Measurements from ENCODE around the gene HK1. TPM values are rescaled to one million over a fixed set of nuclear protein-coding genes. Genes with fewer than 3 reads are reported as not detected.

The HK1 gene
- total RNA-seq, 1 experiment from 2014 or later: 98.8 TPM

- Histone ChIP-seq H3K27ac (ENCODE audit: insufficient read length, low read depth, low read length) (no peak overlapping the region), H4K8ac (replicated peaks; ENCODE audit: insufficient read length, low read depth, low read length) (no peak overlapping the region), H3K18ac (ENCODE audit: insufficient read length, low read depth, low read length) (no peak overlapping the region), H3K4me2 (ENCODE audit: insufficient read depth, insufficient read length, low read length) (no peak overlapping the region), H3K79me2 (ENCODE audit: insufficient read depth, low read length) (peaks cover 33% of the 10 kb centered on the region), H2BK5ac (ENCODE audit: insufficient read length, low read length) (no peak overlapping the region), H3K4ac (ENCODE audit: low read depth, low read length) (no peak overlapping the region), H3K4me1 (ENCODE audit: insufficient read depth, low read length) (peaks cover 24% of the 10 kb centered on the region; the same call in 1 of the 2 replicates), H2BK12ac (ENCODE audit: insufficient read length, low read depth, low read length) (no peak overlapping the region), H2BK20ac (ENCODE audit: low read depth, low read length, poor library complexity, severe bottlenecking) (no peak overlapping the region), H3K14ac (ENCODE audit: insufficient read depth, low read length) (no peak overlapping the region), H2AK5ac (ENCODE audit: insufficient read length, low read length) (no peak overlapping the region), H2BK15ac (ENCODE audit: low read depth, low read length) (no peak overlapping the region), H4K20me1 (ENCODE audit: control insufficient read depth, insufficient read depth, insufficient read length) (no peaks in the 10 kb centered on the region), H2BK120ac (ENCODE audit: low read depth, low read length, poor library complexity, severe bottlenecking) (no peak overlapping the region), H3T11ph (ENCODE audit: low read length) (no peak overlapping the region), H3K79me1 (ENCODE audit: insufficient read depth, low read depth, low read length, poor library complexity, severe bottlenecking) (peaks cover 3% of the 10 kb centered on the region), H4K5ac (ENCODE audit: insufficient read length, low read depth, low read length) (no peak overlapping the region), H3K23me2 (ENCODE audit: insufficient read length, low read depth, low read length, poor library complexity, severe bottlenecking) (peaks cover 12% of the 10 kb centered on the region), H3K56ac (ENCODE audit: insufficient read length, low read depth, low read length) (no peak overlapping the region), H3K27me3 (ENCODE audit: insufficient read depth, low read length) (no peaks in the 10 kb centered on the region), H2AFZ (ENCODE audit: low read length) (no peak overlapping the region), H3K23ac (ENCODE audit: insufficient read length, low read depth, low read length) (no peak overlapping the region), H4K91ac (ENCODE audit: insufficient read length, low read depth, low read length) (no peak overlapping the region), H3K9me3 (ENCODE audit: control insufficient read depth, low read depth, low read length) (no peaks in the 10 kb centered on the region), H3K9ac (ENCODE audit: extremely low read depth, insufficient read length, low read length) (no peak overlapping the region)
- Mint-ChIP-seq H3K9me3 (no peaks in the 10 kb centered on the region), H3K36me3 (ENCODE audit: insufficient read depth in 1 of 3, low read depth in 3 of 3) (peaks cover 0 to 4% (median 0%) of the 10 kb centered on the region in 3 experiments; a peak in 2 of 7 replicates), H3K27me3 (ENCODE audit: low read depth) (no peaks in the 10 kb centered on the region; the same call in 1 of the 2 replicates), H3K4me1 (peaks cover 47% of the 10 kb centered on the region in 2 experiments), H3K27ac (no peak overlapping the region), H3K4me3 (peak overlapping the region; percentile 89 to 96; a peak in 2 of 5 replicates)
- no peak for TF ChIP-seq CTCF (conservative IDR thresholded peaks at IDR 0.05)
- DNase-seq: peak; percentile 62
- WGBS (ENCODE audit: extremely low coverage, insufficient read length, low lambda C conversion rate): no CpG with 5 or more reads among the region's 3 CpGs
These were observed 38.9 kb downstream of the HK1 start for GRCh38 chr10:69317175-69317604.

All from H9 (cell line).